Esophagus squamous epithelium (tissue), 5 donors: ENCODE measurements around the gene SLC9A2. TPM values are rescaled to one million over a fixed set of nuclear protein-coding genes. Genes with fewer than 3 reads are reported as not detected.

ENCODE experiments used
- DNase-seq: peaks from one replicate; lab custom pipeline; 2025; lab: John Stamatoyannopoulos, UW
- H3K27ac ChIP-seq, 4 donors: fragments of 200-600 bp; sonication (generic); one replicate each; pipeline ENCODE4 v1.5.1; 2016 to 2019; ENCODE audit warnings: mild to moderate bottlenecking in 1 of 4
- H3K27me3 ChIP-seq, 4 donors: fragments of 200-600 bp; sonication (generic); 1 replicate in 3 of 4; 2 replicates in 1 of 4; pipeline versions ENCODE4 v1.5.1 to v1.6.0; 2017 to 2021; ENCODE audit warnings: antibody characterized with exemption in 1 of 4
- H3K36me3 ChIP-seq, 3 donors: fragments of 200-600 bp; sonication (generic); one replicate each; pipeline ENCODE4 v1.5.1; 2016 to 2019
- H3K4me1 ChIP-seq, 3 donors: fragments of 200-600 bp; sonication (generic); one replicate each; pipeline ENCODE4 v1.5.1; 2017 to 2019
- H3K4me3 ChIP-seq, 4 donors: fragments of 200-600 bp; sonication (generic); 1 replicate in 3 of 4; 2 replicates in 1 of 4; pipeline ENCODE4 v1.5.1; 2016 to 2019; ENCODE audit warnings: mild to moderate bottlenecking in 2 of 4, moderate library complexity in 1 of 4
- H3K9me3 ChIP-seq, 3 donors: fragments of 200-600 bp; sonication (generic); one replicate each; pipeline ENCODE4 v1.5.1; 2016 to 2019
- POLR2A ChIP-seq, 4 donors: fragments of 450-650 bp; IDR thresholded peaks; one replicate each; pipeline ENCODE4 v1.6.1; 2017; ENCODE audit warnings: antibody characterized with exemption in 4 of 4, mild to moderate bottlenecking in 4 of 4, moderate library complexity in 3 of 4
- WGBS, 2 donors: methylation state at CpG; one replicate each; pipeline ENCODE4 v1.1.5; 2018; 5-methylcytosine and 5-hydroxymethylcytosine counted together
- intact Hi-C: fragments of 100-400 bp; cut with DNase I; formaldehyde crosslinking; loops from one replicate; pipeline ENCODE4 v1.15.0; 2022
- total RNA-seq, 4 donors: library from RNA; depleted of rRNA; stranded (reverse); fragments of >200 nt; gene quantifications; one replicate each; pipeline ENCODE4 v1.1.0, GENCODE V29; 2016
- TF ChIP-seq, protein P1 (sequence below), 6 experiments: fragments of 450-650 bp in 4 of 6; fragments of 200-600 bp in 2 of 6; sonication (generic) in 2 of 6; IDR thresholded peaks; one replicate each; pipeline ENCODE4 v1.5.1; 2016 to 2019; ENCODE audit warnings: antibody characterized with exemption in 6 of 6, mild to moderate bottlenecking in 4 of 6, moderate library complexity in 4 of 6
- donor health status: DM: yes; HTN: yes; CAD: no.

Gene SLC9A2
- total RNA-seq, 4 donors from 2014 or later = 0.47 TPM; not detected in 3

DNA sequence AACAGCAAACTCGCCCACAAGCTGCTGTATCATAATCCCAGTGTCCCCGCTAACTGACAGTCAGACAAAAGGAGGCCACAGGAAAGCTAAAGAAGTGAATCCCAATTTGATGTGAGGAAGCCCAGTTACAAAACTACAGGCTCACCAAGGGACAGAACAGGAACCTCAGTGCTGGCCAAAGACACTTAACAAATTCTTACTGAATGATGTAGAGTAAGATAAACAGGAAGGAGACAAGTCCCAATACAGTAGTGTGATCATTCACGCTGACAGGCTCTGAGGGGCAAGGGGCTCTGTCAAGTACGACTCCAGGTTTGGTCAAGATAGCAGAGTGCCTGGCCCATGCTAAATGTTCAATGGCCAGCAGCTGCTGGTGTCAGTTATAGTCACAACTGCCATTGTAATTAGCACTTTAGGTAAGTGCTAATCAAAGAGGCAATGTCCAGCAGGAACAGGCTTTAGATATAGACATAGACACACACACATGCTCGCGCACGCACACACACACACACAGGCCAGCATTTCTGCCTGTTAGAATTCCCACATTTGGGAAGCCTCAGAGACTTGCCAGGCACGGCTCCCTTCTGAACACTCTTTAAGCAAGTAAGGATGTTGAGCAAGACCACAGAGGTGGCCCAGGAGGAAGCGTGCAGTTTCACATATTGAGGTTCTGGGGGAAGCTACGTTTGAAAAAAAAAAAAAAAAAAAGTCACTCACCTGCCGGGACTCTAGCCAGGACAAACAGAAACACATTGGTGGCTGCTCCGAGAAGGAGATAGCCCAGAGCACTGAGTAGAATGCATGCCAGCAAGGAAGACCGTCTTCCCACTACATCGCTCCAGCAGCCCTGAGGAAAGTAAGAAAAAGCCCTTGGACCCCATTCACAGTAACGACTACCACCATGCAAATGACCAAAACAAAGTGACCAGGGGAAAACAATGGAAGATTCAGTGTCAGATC lies 107.1 kb downstream of the SLC9A2 start:
- intact Hi-C loops = no loop called here
- Histone ChIP-seq H3K9me3 (no peaks in the 10 kb centered on the region), H3K27me3 (no peaks in the 10 kb centered on the region), H3K4me1 (no peaks in the 10 kb centered on the region), H3K36me3 (peaks cover 0 to 97% (median 7%) of the 10 kb centered on the region in 3 donors), H3K27ac (no peak overlapping the region), H3K4me3 (no peak overlapping the region)
- TF ChIP-seq, protein P1, sequence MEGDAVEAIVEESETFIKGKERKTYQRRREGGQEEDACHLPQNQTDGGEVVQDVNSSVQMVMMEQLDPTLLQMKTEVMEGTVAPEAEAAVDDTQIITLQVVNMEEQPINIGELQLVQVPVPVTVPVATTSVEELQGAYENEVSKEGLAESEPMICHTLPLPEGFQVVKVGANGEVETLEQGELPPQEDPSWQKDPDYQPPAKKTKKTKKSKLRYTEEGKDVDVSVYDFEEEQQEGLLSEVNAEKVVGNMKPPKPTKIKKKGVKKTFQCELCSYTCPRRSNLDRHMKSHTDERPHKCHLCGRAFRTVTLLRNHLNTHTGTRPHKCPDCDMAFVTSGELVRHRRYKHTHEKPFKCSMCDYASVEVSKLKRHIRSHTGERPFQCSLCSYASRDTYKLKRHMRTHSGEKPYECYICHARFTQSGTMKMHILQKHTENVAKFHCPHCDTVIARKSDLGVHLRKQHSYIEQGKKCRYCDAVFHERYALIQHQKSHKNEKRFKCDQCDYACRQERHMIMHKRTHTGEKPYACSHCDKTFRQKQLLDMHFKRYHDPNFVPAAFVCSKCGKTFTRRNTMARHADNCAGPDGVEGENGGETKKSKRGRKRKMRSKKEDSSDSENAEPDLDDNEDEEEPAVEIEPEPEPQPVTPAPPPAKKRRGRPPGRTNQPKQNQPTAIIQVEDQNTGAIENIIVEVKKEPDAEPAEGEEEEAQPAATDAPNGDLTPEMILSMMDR (IDR thresholded peaks at IDR 0.05) = no peak
- DNase-seq = no peak
- WGBS, 2 donors = 57 to 68% methylated on average over 9 to 15 of the region's 15 CpGs

GRCh38 chr2:102735416-102736109 lies 116.2 kb downstream of the SLC9A2 start:
- Histone ChIP-seq H3K9me3 (no peaks in the 10 kb centered on the region), H3K4me1 (peaks cover 0 to 27% (median 13%) of the 10 kb centered on the region in 3 donors), H3K4me3 (peak overlapping the region; percentile 85 to 99 (median 88)), H3K27me3 (no peaks in the 10 kb centered on the region), H3K27ac (peak overlapping the region in 2 of 4 donors; percentile 89), H3K36me3 (peaks cover 0 to 16% (median 4%) of the 10 kb centered on the region in 3 donors)
- no peak for DNase-seq
- intact Hi-C loops = no loop called here
- 47 to 61% methylated on average over 7 to 10 of the region's 15 CpGs for WGBS, 2 donors
- TF ChIP-seq, protein P1 (IDR thresholded peaks at IDR 0.05) = no peak
- TF ChIP-seq POLR2A (IDR thresholded peaks at IDR 0.05) = no peak

DNA sequence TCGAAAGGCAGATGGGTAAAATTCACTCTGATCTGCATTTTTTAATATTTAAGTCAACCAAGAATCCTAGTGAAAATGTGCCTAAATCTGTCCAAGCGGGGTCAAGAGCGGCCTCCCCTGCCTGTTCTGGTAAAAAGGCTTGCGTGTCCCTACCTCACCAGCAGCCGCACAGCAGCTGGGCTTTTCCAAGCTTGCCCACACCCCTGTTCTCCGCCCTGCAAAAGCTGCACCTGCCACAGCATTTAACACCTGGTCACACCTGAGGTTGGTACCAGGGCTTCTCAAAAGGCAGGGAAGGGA lies 116.7 kb downstream of the SLC9A2 start:
- H3K9me3 ChIP-seq = no peaks in the 10 kb centered on the region
- H3K27ac ChIP-seq = peak overlapping the region; percentile 87 to 89 (median 88)
- WGBS, 2 donors = 16 to 29% methylated on average over 5 to 6 of the region's 6 CpGs
- peaks cover 0 to 12% (median 4%) of the 10 kb centered on the region in 3 donors for H3K36me3 ChIP-seq
- intact Hi-C loops = no loop called here
- no peak for TF ChIP-seq POLR2A (IDR thresholded peaks at IDR 0.05)
- TF ChIP-seq, protein P1 (IDR thresholded peaks at IDR 0.05) = no peak
- H3K27me3 ChIP-seq = no peaks in the 10 kb centered on the region
- peaks cover 0 to 27% (median 13%) of the 10 kb centered on the region in 3 donors for H3K4me1 ChIP-seq
- H3K4me3 ChIP-seq = peak overlapping the region; percentile 85 to 99 (median 88)
- DNase-seq = no peak

- TF ChIP-seq, protein P1 (IDR thresholded peaks at IDR 0.05) = no peak
- TF ChIP-seq POLR2A (IDR thresholded peaks at IDR 0.05) = peak in 3 of 4 donors; percentile 20 to 76 (median 58)
- peak; percentile 3 for DNase-seq
- intact Hi-C loops = no loop called here
Measured at GRCh38 chr2:102736410-102737409, 117.4 kb downstream of the SLC9A2 start.

More at GRCh38 chr2:102736410-102737409, 117.4 kb downstream of the SLC9A2 start:
- H3K27ac ChIP-seq = peak overlapping the region; percentile 87 to 89 (median 88)
- no peaks in the 10 kb centered on the region for H3K27me3 ChIP-seq
- H3K4me3 ChIP-seq = peak overlapping the region; percentile 85 to 99 (median 88)
- no peaks in the 10 kb centered on the region for H3K9me3 ChIP-seq
- 0 to 5% methylated on average over 8 to 23 of the region's 52 CpGs for WGBS, 2 donors
- peaks cover 0 to 27% (median 13%) of the 10 kb centered on the region in 3 donors for H3K4me1 ChIP-seq
- H3K36me3 ChIP-seq = peaks cover 0 to 5% (median 2%) of the 10 kb centered on the region in 3 donors
